ENCODE data around the gene FOXP4.

GRCh38 chr6:41593406-41593805, 47.2 kb downstream of the FOXP4 start:
- TF ChIP-seq POLR2A (IDR thresholded peaks at IDR 0.05; ENCODE audit: low read length) (no peak), GATA1 (IDR thresholded peaks at IDR 0.05; ENCODE audit: low read depth, low read length) (no peak)
